Measurements from ENCODE around the gene ZAP70.

ZAP70 gene

GRCh38 chr2:97724946-97725688 is 11.7 kb downstream of the ZAP70 start:
- Histone ChIP-seq H3K27ac (ENCODE audit: low read depth, low read length) (no peak overlapping the region), H3F3A (ENCODE audit: insufficient read depth) (no peaks in the 10 kb centered on the region), H3K9ac (ENCODE audit: low read length) (no peak overlapping the region), H3K36me3 (ENCODE audit: low read length) (no peaks in the 10 kb centered on the region), H4K20me1 (ENCODE audit: low read depth, low read length) (no peaks in the 10 kb centered on the region), H3K79me2 (ENCODE audit: insufficient read depth, low read length) (no peaks in the 10 kb centered on the region), H3K4me3 (ENCODE audit: insufficient read depth, low read length, poor library complexity, severe bottlenecking) (no peak overlapping the region), H2AFZ (ENCODE audit: low read depth, low read length, severe bottlenecking) (no peak overlapping the region), H3K9me3 (ENCODE audit: insufficient read depth, low read length) (no peaks in the 10 kb centered on the region; the same call in 1 of the 2 replicates), H3K9me2 (replicated peaks; ENCODE audit: insufficient read depth, low read length) (no peaks in the 10 kb centered on the region), H3K4me2 (ENCODE audit: low read depth, low read length, poor library complexity, severe bottlenecking) (no peak overlapping the region), H3K27me3 (ENCODE audit: low read length) (no peaks in the 10 kb centered on the region)
- TF ChIP-seq CTCF (IDR thresholded peaks at IDR 0.05; ENCODE audit: insufficient read depth, low read length, poor library complexity, severe bottlenecking): no peak
- TF ChIP-seq EZH2phosphoT487 (conservative IDR thresholded peaks at IDR 0.05; ENCODE audit: low read length): no peak

DNA sequence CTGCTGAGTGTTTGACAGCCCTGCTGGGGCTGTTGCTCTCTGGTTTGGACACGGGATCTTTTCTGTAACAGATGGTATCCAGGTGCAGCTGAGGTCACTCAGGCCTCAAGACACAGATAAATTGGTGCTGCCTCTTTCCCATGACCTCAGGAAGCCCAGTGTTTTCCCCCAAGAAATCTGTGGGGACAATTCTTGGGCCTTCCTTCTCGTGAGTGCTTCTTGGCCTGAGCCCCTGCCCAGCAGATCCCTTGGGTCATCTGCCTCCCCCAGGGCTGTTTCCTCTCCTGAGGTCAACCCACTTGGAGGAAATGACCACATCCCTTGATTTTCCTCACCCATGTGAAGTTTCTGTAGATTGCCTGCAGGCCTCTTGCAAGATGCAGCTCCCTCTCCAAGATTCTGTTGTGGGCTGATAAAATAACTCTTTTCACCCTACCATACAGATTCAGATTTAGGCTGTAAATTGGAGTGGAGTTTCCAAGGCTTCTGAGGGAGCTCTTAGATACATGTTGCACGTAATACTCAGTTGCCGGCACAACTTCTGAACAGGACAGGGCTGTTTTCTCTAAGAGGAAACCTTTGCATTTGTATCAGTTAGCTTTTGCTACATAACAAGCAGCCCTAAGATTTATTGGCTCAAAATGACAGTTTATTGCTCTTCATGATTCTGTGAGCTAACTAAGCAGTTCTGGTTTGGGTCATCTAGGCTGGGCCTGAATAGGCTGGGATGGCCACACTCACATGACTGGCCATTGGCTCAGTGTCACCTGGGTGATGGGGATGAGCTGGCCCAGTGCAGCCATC is 13.1 kb downstream of the ZAP70 start:
- Histone ChIP-seq H3K9ac (ENCODE audit: low read length) (no peak overlapping the region), H3K9me2 (replicated peaks; ENCODE audit: insufficient read depth, low read length) (no peaks in the 10 kb centered on the region), H3K9me3 (ENCODE audit: insufficient read depth, low read length) (no peaks in the 10 kb centered on the region; the same call in 1 of the 2 replicates), H2AFZ (ENCODE audit: low read depth, low read length, severe bottlenecking) (no peak overlapping the region), H3K36me3 (ENCODE audit: low read length) (no peaks in the 10 kb centered on the region), H3F3A (ENCODE audit: insufficient read depth) (no peaks in the 10 kb centered on the region), H3K27me3 (ENCODE audit: low read length) (no peaks in the 10 kb centered on the region), H3K79me2 (ENCODE audit: insufficient read depth, low read length) (no peaks in the 10 kb centered on the region), H4K20me1 (ENCODE audit: low read depth, low read length) (no peaks in the 10 kb centered on the region), H3K27ac (ENCODE audit: low read depth, low read length) (no peak overlapping the region), H3K4me2 (ENCODE audit: low read depth, low read length, poor library complexity, severe bottlenecking) (no peak overlapping the region), H3K4me3 (ENCODE audit: insufficient read depth, low read length, poor library complexity, severe bottlenecking) (no peak overlapping the region)
- TF ChIP-seq CTCF (IDR thresholded peaks at IDR 0.05; ENCODE audit: insufficient read depth, low read length, poor library complexity, severe bottlenecking) (no peak), EZH2phosphoT487 (conservative IDR thresholded peaks at IDR 0.05; ENCODE audit: low read length) (no peak)

- Histone ChIP-seq H3K79me2 (ENCODE audit: insufficient read depth, low read length) (no peaks in the 10 kb centered on the region), H3K27ac (ENCODE audit: low read depth, low read length) (no peak overlapping the region), H3K4me2 (ENCODE audit: low read depth, low read length, poor library complexity, severe bottlenecking) (no peak overlapping the region), H4K20me1 (ENCODE audit: low read depth, low read length) (no peaks in the 10 kb centered on the region), H3K4me3 (ENCODE audit: insufficient read depth, low read length, poor library complexity, severe bottlenecking) (no peak overlapping the region), H2AFZ (ENCODE audit: low read depth, low read length, severe bottlenecking) (no peak overlapping the region), H3K36me3 (ENCODE audit: low read length) (no peaks in the 10 kb centered on the region), H3K9ac (ENCODE audit: low read length) (no peak overlapping the region), H3F3A (ENCODE audit: insufficient read depth) (no peaks in the 10 kb centered on the region), H3K27me3 (ENCODE audit: low read length) (no peaks in the 10 kb centered on the region), H3K9me2 (replicated peaks; ENCODE audit: insufficient read depth, low read length) (no peaks in the 10 kb centered on the region), H3K9me3 (ENCODE audit: insufficient read depth, low read length) (no peaks in the 10 kb centered on the region; the same call in 1 of the 2 replicates)
- TF ChIP-seq CTCF (IDR thresholded peaks at IDR 0.05; ENCODE audit: insufficient read depth, low read length, poor library complexity, severe bottlenecking) (no peak), EZH2phosphoT487 (conservative IDR thresholded peaks at IDR 0.05; ENCODE audit: low read length) (no peak)
Measured at GRCh38 chr2:97727296-97727695, 13.9 kb downstream of the ZAP70 start.

Data from SU-DHL-6 (cell line).